Peyer's patch (tissue), 4 donors: ENCODE measurements around the gene SYK. TPM values are rescaled to one million over a fixed set of nuclear protein-coding genes. Genes with fewer than 3 reads are reported as not detected.

ENCODE experiments used
- DNase-seq, 3 donors: peaks; one replicate each; pipeline ENCODE4 v3.0.0-alpha.2; 2017 to 2019
- H3K27ac ChIP-seq, 4 donors: fragments of 200-600 bp; sonication (generic); one replicate each; pipeline ENCODE4 v1.5.1; 2016 to 2019
- H3K27me3 ChIP-seq, 2 donors: fragments of 200-600 bp; sonication (generic); one replicate each; pipeline ENCODE4 v1.5.1; 2019
- H3K36me3 ChIP-seq, 3 donors: fragments of 200-600 bp; sonication (generic); one replicate each; pipeline ENCODE4 v1.5.1; 2016 to 2019
- H3K4me1 ChIP-seq, 4 donors: fragments of 200-600 bp; sonication (generic); one replicate each; pipeline ENCODE4 v1.5.1; 2016 to 2019
- H3K4me3 ChIP-seq, 4 donors: fragments of 200-600 bp; sonication (generic); 1 replicate in 3 of 4; 2 replicates in 1 of 4; pipeline ENCODE4 v1.5.1; 2016 to 2019; ENCODE audit warnings: mild to moderate bottlenecking in 1 of 4
- H3K9me3 ChIP-seq, 4 donors: fragments of 200-600 bp; sonication (generic); one replicate each; pipeline ENCODE4 v1.5.1; 2016 to 2019; ENCODE audit warnings: mild to moderate bottlenecking in 1 of 4
- CTCF ChIP-seq, 6 experiments: fragments of 450-650 bp in 4 of 6; fragments of 200-600 bp in 2 of 6; sonication (generic) in 1 of 6; IDR thresholded peaks; one replicate each; pipeline ENCODE4 v1.5.1; 2017 to 2019; ENCODE audit warnings: antibody characterized with exemption in 6 of 6, mild to moderate bottlenecking in 3 of 6, moderate library complexity in 1 of 6
- POLR2A ChIP-seq, 2 donors: fragments of 450-650 bp; IDR thresholded peaks; one replicate each; pipeline ENCODE4 v1.5.1; 2017; ENCODE audit warnings: antibody characterized with exemption in 2 of 2, mild to moderate bottlenecking in 2 of 2, moderate library complexity in 2 of 2
- total RNA-seq, 4 donors: library from RNA; depleted of rRNA; stranded (reverse); fragments of >200 nt; gene quantifications; one replicate each; pipeline ENCODE4 v1.1.0, GENCODE V29; 2016

The SYK gene
- total RNA-seq, 4 donors from 2014 or later: 48.7 to 81.7 (median 60.0) TPM

DNA sequence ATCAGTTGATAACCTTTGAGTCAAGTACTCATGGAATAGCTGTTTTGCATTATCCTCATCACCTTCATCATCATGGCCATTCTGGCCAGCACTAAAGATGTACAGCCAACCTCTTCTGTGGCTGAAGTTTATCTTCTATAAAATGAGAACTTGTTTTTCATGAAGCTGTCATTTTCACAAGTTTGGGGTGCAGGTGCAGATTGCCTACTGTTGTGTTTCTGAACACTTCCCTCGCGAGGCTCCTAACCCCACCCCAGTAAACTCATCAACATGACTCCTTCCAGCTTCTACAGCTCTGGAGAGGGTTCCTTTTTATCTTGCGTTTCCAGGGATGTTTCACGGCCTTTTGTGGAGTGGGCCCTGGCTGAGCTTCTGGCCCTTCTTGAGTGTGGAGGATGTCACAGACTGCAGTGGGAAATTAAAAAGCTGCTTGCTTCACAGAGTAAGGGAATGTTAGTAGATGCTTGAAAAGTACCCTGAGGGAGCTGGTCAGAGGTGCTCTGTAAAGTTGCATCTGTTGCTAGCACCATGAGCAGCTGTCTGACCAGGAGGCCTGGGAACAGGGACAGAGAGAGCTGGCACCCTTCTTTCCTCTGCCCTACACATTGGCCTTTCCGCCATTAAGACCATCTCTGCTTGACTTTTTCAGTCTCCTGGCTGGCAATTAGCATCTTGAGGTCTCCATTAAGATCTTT lies 24.9 kb downstream of the SYK start:
- Histone ChIP-seq H3K4me3 (no peak overlapping the region), H3K9me3 (no peaks in the 10 kb centered on the region), H3K4me1 (peaks cover 0 to 22% (median 5%) of the 10 kb centered on the region in 4 donors), H3K36me3 (peaks cover 0 to 5% (median 0%) of the 10 kb centered on the region in 3 donors), H3K27ac (peak overlapping the region in 2 of 4 donors; percentile 53 to 69), H3K27me3 (no peaks in the 10 kb centered on the region)
- DNase-seq: peak in 1 of 3 donors; percentile 44
- TF ChIP-seq CTCF (IDR thresholded peaks at IDR 0.05) (no peak), POLR2A (IDR thresholded peaks at IDR 0.05) (no peak)

GRCh38 chr9:90827181-90827871 lies 25.7 kb downstream of the SYK start:
- H3K4me3 ChIP-seq: peak overlapping the region in 2 of 4 donors; percentile 34 to 37
- peak overlapping the region in 2 of 4 donors; percentile 53 to 69 for H3K27ac ChIP-seq
- H3K4me1 ChIP-seq: peaks cover 0 to 26% (median 8%) of the 10 kb centered on the region in 4 donors
- TF ChIP-seq CTCF (IDR thresholded peaks at IDR 0.05) (no peak), POLR2A (IDR thresholded peaks at IDR 0.05) (no peak)
- DNase-seq: peak in 2 of 3 donors; percentile 71 to 76
- no peaks in the 10 kb centered on the region for H3K27me3 ChIP-seq
- no peaks in the 10 kb centered on the region for H3K9me3 ChIP-seq
- peaks cover 0 to 5% (median 0%) of the 10 kb centered on the region in 3 donors for H3K36me3 ChIP-seq

- TF ChIP-seq CTCF (IDR thresholded peaks at IDR 0.05): no peak
- TF ChIP-seq POLR2A (IDR thresholded peaks at IDR 0.05): no peak
- no peaks in the 10 kb centered on the region for H3K9me3 ChIP-seq
These were observed 28.4 kb downstream of the SYK start for GRCh38 chr9:90830051-90830450.

GRCh38 chr9:90830977-90831376 lies 29.4 kb downstream of the SYK start:
- Histone ChIP-seq H3K4me3 (no peak overlapping the region), H3K27me3 (no peaks in the 10 kb centered on the region)
- no peak for TF ChIP-seq POLR2A (IDR thresholded peaks at IDR 0.05)
- TF ChIP-seq CTCF (IDR thresholded peaks at IDR 0.05): no peak

More at GRCh38 chr9:90830051-90830450, 28.4 kb downstream of the SYK start:
- peak overlapping the region in 1 of 4 donors; percentile 69 for H3K27ac ChIP-seq
- peaks cover 0 to 51% (median 12%) of the 10 kb centered on the region in 4 donors for H3K4me1 ChIP-seq
- no peak overlapping the region for H3K4me3 ChIP-seq
- DNase-seq: peak in 1 of 3 donors; percentile 46
- no peaks in the 10 kb centered on the region for H3K36me3 ChIP-seq
- H3K27me3 ChIP-seq: no peaks in the 10 kb centered on the region

DNA sequence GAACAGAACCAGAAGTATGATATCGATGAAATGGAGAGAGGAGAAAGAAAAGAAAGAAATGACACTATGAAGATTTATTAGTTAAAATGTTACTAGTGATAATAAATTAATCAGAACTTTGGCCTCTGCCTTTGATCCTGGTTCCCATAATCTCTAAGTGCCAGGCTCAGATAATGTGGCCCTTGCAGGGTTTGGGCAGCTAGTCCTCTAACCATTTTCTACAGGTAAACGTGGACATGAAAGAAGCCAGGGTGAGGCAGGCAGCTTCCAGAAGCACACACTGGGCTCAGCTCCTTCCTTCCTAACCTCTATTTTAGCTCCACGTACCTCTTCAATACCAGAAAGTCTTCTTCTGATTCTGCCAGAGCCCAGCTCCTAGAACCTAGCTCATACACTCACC lies 30.6 kb downstream of the SYK start:
- Histone ChIP-seq H3K27me3 (no peaks in the 10 kb centered on the region), H3K27ac (peak overlapping the region in 1 of 4 donors; percentile 14), H3K4me1 (peaks cover 0 to 62% (median 7%) of the 10 kb centered on the region in 4 donors), H3K4me3 (no peak overlapping the region), H3K36me3 (no peaks in the 10 kb centered on the region), H3K9me3 (no peaks in the 10 kb centered on the region)
- peak in 1 of 3 donors; percentile 44 for DNase-seq
- TF ChIP-seq POLR2A (IDR thresholded peaks at IDR 0.05) (no peak), CTCF (IDR thresholded peaks at IDR 0.05) (no peak)

More at GRCh38 chr9:90830977-90831376, 29.4 kb downstream of the SYK start:
- peak in 2 of 3 donors; percentile 77 to 82 for DNase-seq
- Histone ChIP-seq H3K36me3 (no peaks in the 10 kb centered on the region), H3K4me1 (peaks cover 0 to 60% (median 9%) of the 10 kb centered on the region in 4 donors), H3K27ac (peak overlapping the region in 1 of 4 donors; percentile 69), H3K9me3 (no peaks in the 10 kb centered on the region)
